Vagina (tissue), 2 donors: ENCODE results near the gene ATRN. TPM values are rescaled to one million over a fixed set of nuclear protein-coding genes. Genes with fewer than 3 reads are reported as not detected.
A peak's percentile ranks its signal among the peaks of the same experiment; 100 is the strongest.
"Not testable (repeated sequence)": the region's sequence is repeated elsewhere in the genome, so short reads cannot be mapped to it uniquely, and the experiment has no call there.

ENCODE experiments used
- DNase-seq, 2 donors: peaks; one replicate each; pipeline ENCODE4 v3.0.0-alpha.2; 2017; ENCODE audit errors: extremely low spot score in 2 of 2
- H3K27ac ChIP-seq: fragments of 200-600 bp; sonication (generic); one replicate; pipeline ENCODE4 v1.5.1; 2019
- H3K27me3 ChIP-seq: fragments of 200-600 bp; sonication (generic); one replicate; pipeline ENCODE4 v1.5.1; 2019
- H3K36me3 ChIP-seq, 2 donors: fragments of 200-600 bp; sonication (generic); one replicate each; pipeline ENCODE4 v1.5.1; 2017 to 2019
- H3K4me1 ChIP-seq: fragments of 200-600 bp; sonication (generic); one replicate; pipeline ENCODE4 v1.5.1; 2019
- H3K4me3 ChIP-seq, 2 donors: fragments of 200-600 bp; sonication (generic); 1 replicate in 1 of 2; 2 replicates in 1 of 2; pipeline ENCODE4 v1.5.1; 2016 to 2019
- H3K9me3 ChIP-seq: fragments of 200-600 bp; sonication (generic); one replicate; pipeline ENCODE4 v1.5.1; 2019
- POLR2A ChIP-seq, 2 donors: fragments of 450-650 bp; IDR thresholded peaks; one replicate each; pipeline ENCODE4 v1.6.1; 2017; ENCODE audit warnings: antibody characterized with exemption in 2 of 2, mild to moderate bottlenecking in 2 of 2, moderate library complexity in 2 of 2
- POLR2AphosphoS5 ChIP-seq, 2 donors: sonication (generic); formaldehyde crosslinking; IDR thresholded peaks; one replicate each; pipeline ENCODE4 v1.9.0; 2017; ENCODE audit warnings: antibody characterized with exemption in 2 of 2, mild to moderate bottlenecking in 2 of 2, low read depth in 1 of 2; ENCODE audit not compliant: insufficient read depth in 1 of 2
- intact Hi-C: fragments of 100-400 bp; cut with DNase I; formaldehyde crosslinking; loops from one replicate; pipeline ENCODE4 v1.15.1; 2023
- total RNA-seq: library from RNA; depleted of rRNA; stranded (reverse); fragments of >200 nt; gene quantifications from one replicate; pipeline ENCODE4 v1.2.3, GENCODE V29; 2016
- TF ChIP-seq, protein P1 (sequence below), 3 experiments: fragments of 450-650 bp in 2 of 3; fragments of 200-600 bp in 1 of 3; sonication (generic) in 1 of 3; IDR thresholded peaks; one replicate each; pipeline ENCODE4 v1.5.1; 2017 to 2019; ENCODE audit warnings: antibody characterized with exemption in 3 of 3, mild to moderate bottlenecking in 2 of 3, moderate library complexity in 2 of 3

The ATRN gene
- total RNA-seq, 1 donor from 2014 or later: 22.8 TPM

DNA sequence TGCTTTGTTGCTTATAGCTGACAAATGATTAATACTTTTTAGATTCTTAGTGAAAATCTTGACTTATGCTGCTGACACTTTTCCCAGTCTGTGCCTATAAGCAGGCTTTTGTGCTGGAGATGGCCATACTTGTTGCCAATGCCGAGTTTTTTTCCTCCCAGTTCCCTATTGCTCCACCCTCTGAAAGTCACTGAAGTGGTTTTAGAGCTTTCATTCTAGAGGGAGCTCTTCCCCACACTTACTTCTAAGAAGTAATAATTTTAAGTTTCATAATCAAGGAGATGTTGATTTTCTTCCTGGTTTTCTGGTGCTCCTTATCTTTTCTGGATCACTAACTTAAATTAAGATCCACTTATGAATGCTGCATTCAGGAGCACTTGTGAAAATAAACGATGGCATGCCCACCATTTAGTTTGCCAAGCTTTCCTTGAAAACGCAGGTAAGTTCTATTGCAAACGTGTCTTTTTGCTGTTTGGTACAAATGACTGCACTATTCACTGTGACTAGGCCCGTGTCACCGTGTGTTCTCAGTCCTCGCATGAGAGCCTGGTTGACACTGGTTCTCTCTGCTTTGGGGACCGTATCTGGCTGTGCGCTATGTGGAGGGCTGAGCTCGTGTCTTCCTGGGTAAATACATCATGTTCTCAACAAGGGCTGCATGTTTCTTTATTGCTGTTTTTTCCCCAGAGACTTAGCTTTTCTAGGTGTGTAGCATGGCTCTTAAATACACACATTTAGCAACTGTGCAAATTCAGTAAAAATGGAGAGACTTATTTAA is 142.2 kb downstream of the ATRN start:
- intact Hi-C loops: no loop called here
- DNase-seq: no peak

DNA sequence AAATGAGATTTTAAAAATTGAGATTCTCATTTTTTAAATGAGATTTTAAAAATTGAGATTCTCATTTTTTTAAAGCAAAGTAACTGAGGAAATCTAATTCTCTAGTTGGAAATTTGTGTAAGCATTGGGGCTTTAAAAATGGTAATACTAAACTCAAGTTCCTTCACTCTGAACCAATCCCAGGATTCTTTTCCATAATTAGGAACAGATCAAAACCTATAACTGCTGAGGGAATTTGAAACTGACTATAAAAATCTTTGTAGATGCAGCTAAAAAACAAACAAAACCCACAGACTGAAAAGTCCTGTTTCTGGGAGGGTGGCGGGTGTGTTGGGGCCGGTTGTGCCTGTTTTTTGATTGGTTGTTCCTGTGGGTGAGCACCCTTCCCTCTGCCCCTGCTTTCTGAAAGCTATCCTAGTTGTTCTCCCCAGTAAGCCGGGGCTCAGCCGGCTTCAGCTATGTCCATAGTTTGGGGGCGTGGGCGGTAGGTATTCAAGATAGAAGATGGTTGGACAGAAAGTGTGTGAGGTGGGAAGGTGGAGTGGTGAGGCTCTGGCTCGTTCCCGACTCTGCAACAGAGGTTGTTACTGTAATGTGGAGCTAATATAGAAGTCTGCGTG is 143.1 kb downstream of the ATRN start:
- Histone ChIP-seq H3K27ac (peak overlapping the region; percentile 51), H3K27me3 (no peaks in the 10 kb centered on the region), H3K9me3 (no peaks in the 10 kb centered on the region), H3K4me1 (peaks cover 6% of the 10 kb centered on the region), H3K36me3 (no peaks in the 10 kb centered on the region), H3K4me3 (peak overlapping the region in 1 of 2 donors; percentile 8)
- TF ChIP-seq POLR2A (IDR thresholded peaks at IDR 0.05) (no peak), POLR2AphosphoS5 (IDR thresholded peaks at IDR 0.05; ENCODE audit: insufficient read depth in 1 of 2, low read depth in 1 of 2) (no peak)
- TF ChIP-seq, protein P1, sequence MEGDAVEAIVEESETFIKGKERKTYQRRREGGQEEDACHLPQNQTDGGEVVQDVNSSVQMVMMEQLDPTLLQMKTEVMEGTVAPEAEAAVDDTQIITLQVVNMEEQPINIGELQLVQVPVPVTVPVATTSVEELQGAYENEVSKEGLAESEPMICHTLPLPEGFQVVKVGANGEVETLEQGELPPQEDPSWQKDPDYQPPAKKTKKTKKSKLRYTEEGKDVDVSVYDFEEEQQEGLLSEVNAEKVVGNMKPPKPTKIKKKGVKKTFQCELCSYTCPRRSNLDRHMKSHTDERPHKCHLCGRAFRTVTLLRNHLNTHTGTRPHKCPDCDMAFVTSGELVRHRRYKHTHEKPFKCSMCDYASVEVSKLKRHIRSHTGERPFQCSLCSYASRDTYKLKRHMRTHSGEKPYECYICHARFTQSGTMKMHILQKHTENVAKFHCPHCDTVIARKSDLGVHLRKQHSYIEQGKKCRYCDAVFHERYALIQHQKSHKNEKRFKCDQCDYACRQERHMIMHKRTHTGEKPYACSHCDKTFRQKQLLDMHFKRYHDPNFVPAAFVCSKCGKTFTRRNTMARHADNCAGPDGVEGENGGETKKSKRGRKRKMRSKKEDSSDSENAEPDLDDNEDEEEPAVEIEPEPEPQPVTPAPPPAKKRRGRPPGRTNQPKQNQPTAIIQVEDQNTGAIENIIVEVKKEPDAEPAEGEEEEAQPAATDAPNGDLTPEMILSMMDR (IDR thresholded peaks at IDR 0.05): no peak
- intact Hi-C loops: no loop called here
- DNase-seq: no peak

More for the DNA sequence above, 142.2 kb downstream of the ATRN start:
- Histone ChIP-seq H3K27me3 (no peaks in the 10 kb centered on the region), H3K36me3 (no peaks in the 10 kb centered on the region), H3K9me3 (no peaks in the 10 kb centered on the region), H3K27ac (no peak overlapping the region), H3K4me3 (no peak overlapping the region), H3K4me1 (peaks cover 6% of the 10 kb centered on the region)
- TF ChIP-seq POLR2A (IDR thresholded peaks at IDR 0.05) (no peak), POLR2AphosphoS5 (IDR thresholded peaks at IDR 0.05; ENCODE audit: insufficient read depth in 1 of 2, low read depth in 1 of 2) (no peak)
- TF ChIP-seq, protein P1 (IDR thresholded peaks at IDR 0.05): no peak

DNA sequence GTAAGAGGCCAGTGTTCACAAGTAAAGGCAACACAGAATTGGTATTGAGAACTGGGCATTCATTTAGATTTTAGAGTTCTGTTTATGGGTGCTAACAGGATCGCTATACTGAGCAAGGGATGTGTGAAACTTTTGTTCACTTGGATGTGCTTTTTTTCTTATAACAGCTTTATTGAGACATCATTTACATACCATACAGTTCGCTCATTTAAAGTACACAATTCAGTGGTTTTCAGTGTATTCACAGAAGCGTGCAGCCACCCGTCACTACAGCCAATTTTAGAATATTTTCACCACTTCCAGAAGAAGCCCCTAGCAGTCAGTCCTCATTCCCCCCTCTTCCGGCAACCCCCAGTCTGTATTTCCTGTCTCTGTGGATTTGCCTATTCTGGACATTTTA is 143.6 kb downstream of the ATRN start:
- DNase-seq: no peak
- Histone ChIP-seq H3K27me3 (no peaks in the 10 kb centered on the region), H3K4me3 (peak overlapping the region in 1 of 2 donors; percentile 8), H3K4me1 (peaks cover 6% of the 10 kb centered on the region), H3K27ac (peak overlapping the region; percentile 51), H3K36me3 (no peaks in the 10 kb centered on the region), H3K9me3 (no peaks in the 10 kb centered on the region)
- TF ChIP-seq, protein P1 (IDR thresholded peaks at IDR 0.05): no peak
- TF ChIP-seq POLR2A (IDR thresholded peaks at IDR 0.05) (no peak), POLR2AphosphoS5 (IDR thresholded peaks at IDR 0.05; ENCODE audit: insufficient read depth in 1 of 2, low read depth in 1 of 2) (no peak)
- intact Hi-C loops: no loop called here

DNA sequence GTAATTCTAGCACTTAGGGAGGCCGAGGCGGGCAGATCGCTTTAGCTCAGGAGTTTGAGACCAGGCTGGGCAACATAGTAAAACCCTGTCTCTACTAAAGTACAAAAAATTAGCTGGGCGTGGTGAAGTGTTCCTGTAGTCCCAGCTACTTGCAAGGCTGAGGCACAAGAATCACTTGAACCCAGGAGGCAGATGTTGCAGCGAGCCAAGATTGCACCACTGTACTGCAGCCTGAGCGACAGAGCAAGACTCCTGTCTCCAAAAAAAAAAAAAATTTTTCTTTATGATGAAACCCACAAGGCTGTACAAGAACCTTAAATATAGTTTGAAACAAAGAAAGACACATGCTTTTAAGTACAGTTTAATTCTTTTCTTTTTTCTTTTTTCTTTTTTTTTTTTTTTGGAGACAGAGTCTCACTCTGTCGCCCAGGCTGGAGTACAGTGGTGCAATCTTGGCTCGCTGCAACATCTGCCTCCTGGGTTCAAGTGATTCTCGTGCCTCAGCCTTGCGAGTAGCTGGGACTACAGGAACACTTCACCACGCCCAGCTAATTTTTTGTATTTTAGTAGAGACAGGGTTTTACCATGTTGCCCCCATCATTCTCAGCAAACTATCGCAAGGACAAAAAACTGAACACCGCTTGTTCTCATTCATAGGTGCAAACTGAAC is 144.5 kb downstream of the ATRN start:
- H3K4me1 ChIP-seq, H3K27me3 ChIP-seq, H3K4me3 ChIP-seq, intact Hi-C loops, H3K9me3 ChIP-seq, H3K27ac ChIP-seq, DNase-seq, H3K36me3 ChIP-seq: not testable (repeated sequence)

DNA sequence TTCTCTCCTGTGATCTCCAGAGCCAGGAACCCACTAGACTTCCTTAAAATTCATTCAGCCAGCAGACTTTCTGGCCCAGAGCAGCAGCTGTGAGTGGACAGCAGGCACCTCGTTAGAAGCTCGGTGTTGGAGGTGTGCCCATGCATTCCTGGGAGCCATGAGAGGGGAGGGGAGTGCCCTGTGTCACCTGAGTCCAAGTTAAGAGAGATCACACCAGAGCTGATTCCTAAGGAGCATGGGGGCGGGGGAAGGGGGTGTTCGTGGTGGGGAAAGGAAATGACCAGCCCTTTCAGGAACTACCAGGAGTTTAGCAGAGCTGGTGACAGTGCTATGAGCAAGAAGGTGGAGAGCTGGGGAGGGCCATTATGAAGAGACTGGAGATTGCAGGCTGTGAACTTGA is 145.4 kb downstream of the ATRN start:
- no peaks in the 10 kb centered on the region for H3K9me3 ChIP-seq
- DNase-seq: no peak
- H3K4me3 ChIP-seq: no peak overlapping the region
- no peak for TF ChIP-seq POLR2A (IDR thresholded peaks at IDR 0.05)
- TF ChIP-seq, protein P1 (IDR thresholded peaks at IDR 0.05): no peak
- TF ChIP-seq POLR2AphosphoS5 (IDR thresholded peaks at IDR 0.05; ENCODE audit: insufficient read depth in 1 of 2, low read depth in 1 of 2): no peak
- H3K36me3 ChIP-seq: no peaks in the 10 kb centered on the region
- no peaks in the 10 kb centered on the region for H3K27me3 ChIP-seq
- H3K4me1 ChIP-seq: peaks cover 6% of the 10 kb centered on the region
- intact Hi-C loops: no loop called here
- H3K27ac ChIP-seq: no peak overlapping the region
